CD4-positive, alpha-beta T cell treated with Interleukin-2 at 100 ng/mL for 4 hours (primary cell): ENCODE results near the gene MKS1.

Experiments
- DNase-seq: peaks from one replicate; pipeline ENCODE4 v3.0.0-alpha.2; 2020; ENCODE audit warnings: low spot score

The MKS1 gene

GRCh38 chr17:58244963-58245362 lies 25.9 kb upstream of the MKS1 start:
- no peak for DNase-seq

- DNase-seq: no peak
Measured at GRCh38 chr17:58242171-58242784, 23.2 kb upstream of the MKS1 start.

GRCh38 chr17:58239987-58240386 lies 20.9 kb upstream of the MKS1 start:
- DNase-seq: no peak

DNA sequence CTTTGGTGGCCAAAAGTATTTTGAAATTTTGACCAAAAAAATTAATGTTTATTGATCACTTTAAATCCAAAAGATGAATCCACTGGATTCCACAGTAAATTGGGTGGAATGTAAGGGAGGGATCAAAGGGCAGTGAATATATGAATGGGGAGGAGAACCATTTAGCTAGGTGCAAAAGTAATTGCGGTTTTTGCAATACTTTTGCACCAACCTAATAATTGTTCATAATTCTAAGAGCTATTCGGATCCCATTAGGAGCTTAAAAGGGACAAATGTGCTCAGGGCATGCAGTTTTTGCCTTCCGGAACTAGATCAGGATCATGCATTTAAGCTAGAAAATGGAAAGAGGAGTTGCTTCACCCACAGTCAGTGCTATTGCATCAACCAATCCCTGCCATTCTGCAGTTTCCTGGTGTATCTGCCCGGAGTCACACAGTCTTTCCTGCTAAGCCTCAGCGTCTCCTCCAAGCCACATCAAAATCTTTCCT lies 19.1 kb upstream of the MKS1 start, which contains the start of gene LPO:
Gene LPO, plus strand, starts transcription at position 438 of the 488 bp plus-strand sequence. CDS start 4,396 bp downstream, outside the sequence.
- no peak for DNase-seq

DNA sequence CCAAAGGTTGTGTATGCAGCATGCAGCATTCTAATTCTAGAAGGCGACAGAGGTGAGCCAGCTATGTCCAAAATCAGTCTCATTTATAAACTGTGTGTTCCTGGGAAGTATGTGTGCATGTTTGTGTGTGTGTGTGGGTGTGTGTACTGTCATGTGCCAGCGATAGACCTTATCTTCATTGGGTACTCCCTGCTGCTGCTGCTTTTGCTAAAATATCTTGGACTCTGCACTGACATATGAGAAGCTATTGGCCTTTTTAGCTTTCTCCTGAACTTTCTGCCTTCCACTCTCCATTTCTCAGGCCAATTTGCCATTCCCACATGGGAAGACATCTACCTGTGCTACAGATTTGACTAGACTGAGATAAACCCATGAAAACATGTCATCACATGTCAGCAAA lies 17.3 kb upstream of the MKS1 start:
- no peak for DNase-seq

GRCh38 chr17:58235821-58236220 lies 16.8 kb upstream of the MKS1 start:
- no peak for DNase-seq

DNA sequence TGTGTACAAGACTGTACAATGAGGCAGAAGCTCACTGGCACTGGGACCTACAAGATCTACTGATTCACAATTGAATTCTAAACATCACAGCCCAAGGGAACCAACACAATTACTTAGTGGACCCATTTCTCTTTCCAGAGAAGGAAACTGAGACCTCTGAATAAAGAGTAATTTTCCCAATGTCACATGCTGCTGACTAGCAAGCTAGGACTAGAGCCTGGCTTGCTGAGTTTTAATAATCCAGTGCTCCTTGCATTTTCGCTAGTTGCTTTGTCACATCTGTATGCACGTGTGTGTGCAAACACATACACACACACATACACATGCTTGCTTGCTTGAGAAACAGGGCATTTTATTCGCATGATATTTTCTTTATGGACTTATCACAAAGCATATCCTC lies 15.5 kb upstream of the MKS1 start:
- DNase-seq: no peak

GRCh38 chr17:58233543-58233942 lies 14.5 kb upstream of the MKS1 start:
- DNase-seq: no peak

DNA sequence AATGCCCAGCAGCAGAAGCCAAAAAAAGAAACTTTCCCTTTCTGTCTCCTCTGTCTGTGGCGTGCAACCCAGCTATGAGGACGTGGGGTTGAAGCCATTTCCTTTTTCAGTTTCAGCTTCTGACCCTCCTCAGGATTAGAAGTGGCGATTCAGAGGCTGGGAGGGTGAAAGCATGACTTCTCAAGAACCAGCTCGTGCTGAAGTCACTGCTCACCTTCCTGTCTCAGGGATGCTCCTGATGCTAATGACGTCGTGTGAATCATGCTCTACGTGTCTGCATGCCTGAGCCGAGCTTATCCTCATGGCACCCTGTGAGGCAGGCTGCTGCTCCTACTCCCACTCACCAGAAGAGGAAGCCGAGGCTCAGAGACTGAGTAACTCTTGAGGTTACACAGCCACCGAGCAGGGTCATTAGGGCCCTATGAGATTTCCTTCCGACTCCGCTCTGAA lies 13.7 kb upstream of the MKS1 start:
- no peak for DNase-seq

DNA sequence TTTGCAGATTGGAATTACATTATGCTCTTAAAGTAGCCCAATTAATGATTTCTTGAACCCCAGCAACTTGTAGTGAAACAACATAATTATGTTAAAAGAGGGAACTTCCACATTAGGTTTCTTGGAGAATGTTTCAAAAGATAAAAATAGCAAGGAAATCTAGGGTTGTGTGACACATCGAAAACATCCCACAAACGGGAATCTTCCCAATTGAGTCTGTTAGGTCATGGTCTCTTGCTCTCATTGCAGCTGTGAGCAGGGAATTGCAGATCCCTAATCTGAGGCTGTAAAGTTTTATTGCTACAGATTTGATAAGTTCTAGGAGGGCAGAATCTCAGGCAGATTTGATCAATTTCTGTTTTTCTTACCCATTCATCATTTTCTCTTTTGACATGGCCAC lies 12.6 kb upstream of the MKS1 start:
- no peak for DNase-seq

- no peak for DNase-seq
Measured at GRCh38 chr17:58229881-58230280, 10.8 kb upstream of the MKS1 start.

- no peak for DNase-seq
Measured at GRCh38 chr17:58229384-58229783, 10.3 kb upstream of the MKS1 start.

DNA sequence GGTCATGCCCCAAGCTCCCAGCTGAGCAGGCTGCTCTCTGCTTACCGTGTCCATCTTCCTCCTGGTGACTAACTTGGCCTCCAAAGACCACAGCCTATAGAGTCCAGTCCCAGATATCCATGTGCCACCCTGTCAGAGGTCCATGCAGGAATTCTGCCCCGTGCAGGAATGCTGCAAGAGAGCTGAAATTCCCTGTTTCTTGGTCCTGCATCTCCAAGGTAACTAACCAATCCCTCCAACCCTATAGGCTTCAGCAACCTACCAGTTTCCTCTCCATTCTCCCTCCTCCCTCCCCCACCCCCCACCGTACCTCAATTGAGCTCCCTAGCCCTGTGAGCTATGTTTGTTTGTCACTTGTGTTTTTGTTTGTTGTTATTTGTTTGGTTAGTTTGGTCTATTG lies 9.6 kb upstream of the MKS1 start:
- no peak for DNase-seq

DNA sequence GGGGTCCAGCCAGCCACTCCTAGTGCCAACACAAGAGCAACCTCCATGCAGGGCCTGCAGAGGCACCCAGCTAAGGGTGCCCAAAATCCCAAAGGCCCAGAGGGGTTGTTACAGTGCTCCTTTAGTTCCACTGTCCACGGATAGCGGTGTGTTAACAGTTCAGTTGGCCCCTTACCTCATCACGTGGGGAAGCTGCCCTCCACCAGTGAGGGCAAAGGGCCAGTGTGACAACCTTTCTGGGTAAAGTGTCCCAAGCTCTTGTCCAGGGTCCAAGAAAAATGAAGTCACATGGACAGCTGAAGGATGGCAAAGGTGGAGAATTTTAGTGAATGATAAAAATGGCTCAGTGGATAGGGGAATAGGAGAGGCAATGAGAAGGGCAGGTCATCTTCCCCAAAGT lies 8.7 kb upstream of the MKS1 start:
- no peak for DNase-seq

DNA sequence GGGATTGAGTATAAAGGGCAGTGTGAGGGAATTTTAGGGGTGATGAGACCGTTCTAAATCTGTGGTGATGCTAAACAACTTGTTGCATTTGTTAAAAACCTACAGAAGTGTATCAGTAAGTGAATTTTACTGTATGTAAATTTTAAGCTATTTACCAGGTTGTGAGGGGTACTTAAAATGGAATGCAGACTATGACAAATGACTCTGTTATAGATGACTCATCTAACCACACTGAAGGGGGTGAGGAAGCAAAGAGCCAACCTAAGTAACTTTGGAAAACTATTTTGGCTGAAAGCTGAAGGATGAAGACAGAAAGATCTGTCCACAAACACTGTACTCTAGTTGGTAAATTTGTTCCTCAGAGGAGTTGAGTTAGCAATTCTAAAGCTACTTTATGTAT lies 5.3 kb upstream of the MKS1 start:
- DNase-seq: no peak

- no peak for DNase-seq
Measured at GRCh38 chr17:58219789-58220183, 731 bp upstream of the MKS1 start.

DNA sequence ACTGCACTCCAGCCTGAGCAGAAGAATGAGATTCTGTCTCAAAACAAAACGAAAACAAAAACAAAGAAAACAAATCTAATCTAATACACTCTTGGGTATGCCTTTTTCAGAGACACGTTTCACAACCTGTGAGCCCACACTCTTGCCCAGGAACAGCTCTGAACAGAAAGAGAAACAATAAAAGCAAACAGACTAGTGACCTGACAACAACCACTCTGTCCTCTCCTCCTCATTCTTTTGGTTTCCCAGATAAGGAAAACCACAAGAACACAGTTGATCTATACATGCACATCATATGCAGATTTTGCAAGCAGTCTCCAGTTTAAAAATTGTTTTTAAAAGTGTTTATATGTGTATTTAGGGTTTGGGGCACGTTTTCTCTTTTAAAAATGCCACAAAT lies 1.3 kb downstream of the MKS1 start:
- no peak for DNase-seq

DNA sequence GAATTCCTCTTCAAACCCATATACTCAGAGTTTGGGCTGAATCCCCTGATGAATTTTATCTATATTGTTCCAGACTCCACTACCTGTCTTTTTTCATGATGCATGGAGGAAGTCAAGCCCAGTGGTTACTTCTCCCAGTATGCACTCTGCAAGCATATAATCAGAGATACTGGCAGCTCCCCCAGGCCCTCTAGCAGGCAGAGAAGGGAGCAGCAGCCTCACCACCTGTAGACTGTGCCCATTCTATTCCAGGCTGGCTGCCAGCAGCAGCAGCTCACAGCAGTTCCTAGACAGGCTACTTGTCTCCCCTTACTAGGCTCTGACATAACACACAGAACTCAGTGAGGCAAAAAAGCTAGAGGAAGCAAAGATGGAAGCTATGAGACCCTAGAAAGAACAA lies 3.4 kb downstream of the MKS1 start:
- DNase-seq: no peak

DNA sequence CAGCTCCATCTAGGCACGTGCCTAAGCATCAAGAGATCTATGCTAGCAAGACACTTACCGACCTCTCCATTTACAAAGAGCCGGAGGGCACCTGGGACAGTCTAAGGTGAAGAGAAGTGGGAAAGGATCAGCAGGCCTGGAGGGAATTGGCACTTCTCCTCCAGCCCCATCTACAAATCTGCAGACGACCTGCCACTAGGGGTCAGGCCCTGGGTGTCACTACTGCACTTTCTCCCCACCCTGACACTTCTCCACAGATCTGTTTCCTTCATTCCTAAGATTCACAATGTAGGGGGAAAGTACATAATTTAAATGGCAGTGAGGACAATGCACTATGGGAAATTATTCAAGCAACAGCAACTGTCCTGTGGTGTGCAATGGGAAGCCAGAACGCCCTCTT lies 8.1 kb downstream of the MKS1 start:
- DNase-seq: no peak

DNA sequence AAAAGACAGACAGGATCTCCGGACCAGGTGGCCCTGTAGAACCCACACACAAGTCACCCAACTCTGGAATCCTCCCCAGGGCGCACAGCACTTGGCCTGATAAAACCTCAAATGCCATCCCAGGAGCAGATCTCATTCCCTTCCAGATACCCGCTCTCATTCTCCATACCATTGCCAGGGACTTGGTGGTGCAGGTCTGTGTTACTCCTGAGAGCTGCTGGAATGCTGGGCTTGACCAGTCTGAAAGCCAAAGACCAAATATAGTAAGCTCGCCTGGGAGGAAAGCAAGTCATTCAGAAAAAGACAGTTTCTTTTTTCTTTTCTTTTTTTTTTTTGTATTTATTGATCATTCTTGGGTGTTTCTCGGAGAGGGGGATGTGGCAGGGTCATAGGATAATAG lies 10.7 kb downstream of the MKS1 start:
- DNase-seq: no peak

DNA sequence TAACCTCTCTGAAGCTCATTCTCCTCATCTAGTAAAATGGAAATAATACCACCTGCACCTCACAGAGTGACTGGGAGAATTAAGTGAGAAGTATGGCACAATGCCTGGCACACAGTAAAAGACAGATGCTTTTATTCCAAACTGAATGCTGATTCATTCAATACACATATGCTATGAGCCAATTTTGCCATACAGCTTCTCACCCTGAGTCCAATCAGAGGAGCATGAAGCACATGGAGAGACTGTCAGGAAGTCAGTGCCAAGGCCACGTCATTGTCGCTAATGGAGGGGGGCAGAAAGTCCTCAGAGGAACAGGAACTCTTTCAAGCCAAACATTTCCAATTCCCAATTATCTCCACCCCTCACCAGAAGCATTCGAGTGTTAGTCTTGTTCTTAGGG lies 11.6 kb downstream of the MKS1 start:
- DNase-seq: no peak

DNA sequence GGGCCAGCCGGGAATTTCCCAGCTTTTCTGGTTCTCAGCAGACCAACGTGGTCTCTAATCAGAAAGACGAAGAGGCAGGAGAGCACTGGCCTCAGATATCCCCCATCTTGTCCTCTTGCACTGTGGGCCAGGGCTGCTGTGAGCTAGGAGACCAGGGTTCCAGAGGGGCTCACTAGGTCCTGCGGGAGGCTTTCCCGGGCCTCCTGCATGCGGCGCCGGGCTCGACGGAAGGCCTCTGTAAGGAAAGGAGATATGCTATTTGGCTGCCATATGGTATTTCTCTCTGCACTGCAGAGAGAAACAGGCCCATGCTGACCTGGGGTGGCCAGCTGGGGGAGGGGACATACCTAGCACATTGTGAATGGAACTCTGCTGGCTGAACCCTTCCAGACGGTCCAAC lies 13.1 kb downstream of the MKS1 start:
- DNase-seq: no peak

DNA sequence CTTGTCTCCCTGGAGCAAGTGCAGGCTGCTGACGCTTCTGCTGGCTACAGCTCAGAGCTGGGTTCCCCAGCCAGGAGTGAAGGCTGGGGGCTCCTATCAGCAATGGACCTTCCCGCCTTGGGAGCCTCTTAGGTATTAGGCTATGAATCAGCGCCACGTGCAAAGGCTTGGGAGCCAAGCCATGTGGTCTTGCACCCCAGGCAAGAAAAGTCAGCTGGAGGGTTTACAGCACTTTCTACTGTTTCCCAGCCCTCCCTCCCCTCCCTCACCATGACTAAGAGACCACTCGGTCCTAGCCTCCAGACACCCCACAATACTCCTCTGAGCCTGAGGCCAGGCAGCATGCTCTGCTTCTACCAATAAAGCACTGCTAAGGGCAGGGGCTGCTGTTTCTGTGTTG lies 14.3 kb downstream of the MKS1 start:
- no peak for DNase-seq

DNA sequence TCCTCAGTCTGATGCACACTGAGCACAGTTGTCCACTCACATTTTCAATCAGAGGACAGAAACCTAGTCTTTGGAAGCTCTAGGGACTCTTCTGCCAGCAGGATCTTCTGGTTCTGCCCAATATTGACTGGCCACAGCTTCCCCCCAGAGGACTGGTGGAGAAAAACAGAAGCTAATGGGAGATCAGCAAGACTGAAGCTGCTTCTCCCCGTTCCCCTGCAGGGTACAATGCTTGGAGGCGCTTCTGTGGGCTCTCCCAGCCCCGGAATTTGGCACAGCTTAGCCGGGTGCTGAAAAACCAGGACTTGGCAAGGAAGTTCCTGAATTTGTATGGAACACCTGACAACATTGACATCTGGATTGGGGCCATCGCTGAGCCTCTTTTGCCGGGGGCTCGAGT lies 16.2 kb downstream of the MKS1 start:
- DNase-seq: no peak
